ENCODE data around the gene MOCS1.

GRCh38 chr6:39873439-39873838 lies 60.8 kb downstream of the MOCS1 start:
- no peak for TF ChIP-seq CTCF (IDR thresholded peaks at IDR 0.05)
- no peak for TF ChIP-seq POLR2A (IDR thresholded peaks at IDR 0.05)
